ENCODE results near the gene LYPD6B.

The LYPD6B gene

DNA sequence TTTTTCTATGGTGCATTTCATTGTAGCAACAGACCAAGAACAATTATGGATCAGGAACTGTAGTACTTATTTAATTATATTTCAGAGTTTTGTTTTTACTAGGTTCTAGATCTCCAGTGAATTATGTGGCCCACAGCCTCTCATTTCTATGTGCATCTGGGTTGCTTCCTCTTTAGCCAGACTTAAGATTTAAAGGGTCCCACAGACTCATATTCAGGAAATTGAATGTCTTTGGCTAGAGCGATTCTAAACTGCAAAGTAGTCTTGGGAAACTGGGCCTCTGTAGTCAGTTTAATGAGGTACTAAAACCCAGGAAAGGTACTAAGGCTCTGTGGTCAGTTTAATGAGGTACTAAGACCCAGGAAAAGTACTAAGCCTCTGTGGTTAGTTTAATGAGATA, 94.4 kb downstream of the LYPD6B start:
- DNase-seq: no peak

GRCh38 chr2:149134335-149134923, 95.9 kb downstream of the LYPD6B start:
- DNase-seq: no peak

DNA sequence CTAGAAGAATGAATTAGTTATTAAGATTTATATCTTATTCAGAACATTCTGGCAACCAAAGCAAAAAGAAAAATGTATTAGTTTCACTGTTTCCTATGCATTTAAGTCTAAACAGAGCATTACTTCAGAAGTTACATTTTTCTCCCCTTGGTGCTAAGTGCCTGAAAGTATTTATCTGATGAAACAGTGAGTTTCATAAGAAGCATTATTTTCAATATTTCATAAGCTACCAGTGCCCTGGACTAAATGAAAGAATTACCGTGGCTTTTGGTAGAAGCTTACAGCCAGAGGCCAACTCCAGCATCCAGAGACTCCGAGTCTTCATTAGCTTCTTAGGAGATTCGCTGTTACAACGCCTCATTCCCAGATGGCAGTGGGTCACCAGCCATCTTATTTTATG, 97.6 kb downstream of the LYPD6B start:
- no peak for DNase-seq

DNA sequence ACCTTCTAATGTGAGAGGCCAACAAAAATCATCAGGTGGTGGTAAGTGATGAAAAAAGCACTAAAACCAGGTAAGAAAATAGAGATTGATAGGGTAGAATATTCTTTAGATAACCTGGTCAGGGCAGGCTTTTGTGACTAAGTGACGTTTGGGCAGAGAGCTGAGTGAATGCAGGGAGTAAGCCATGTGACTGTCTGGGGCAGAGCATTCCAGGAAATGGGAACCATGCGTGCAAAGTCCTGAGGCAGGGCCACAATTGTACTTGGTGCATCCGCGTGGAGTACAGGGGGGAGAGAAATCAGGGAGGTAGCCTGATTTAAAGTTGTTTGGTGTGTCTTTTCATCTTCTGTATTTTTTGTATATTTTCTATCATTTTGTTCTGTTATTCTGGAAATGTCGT, 102.5 kb downstream of the LYPD6B start:
- no peak for DNase-seq

GRCh38 chr2:149143734-149144133, 105.2 kb downstream of the LYPD6B start:
- DNase-seq: no peak

DNA sequence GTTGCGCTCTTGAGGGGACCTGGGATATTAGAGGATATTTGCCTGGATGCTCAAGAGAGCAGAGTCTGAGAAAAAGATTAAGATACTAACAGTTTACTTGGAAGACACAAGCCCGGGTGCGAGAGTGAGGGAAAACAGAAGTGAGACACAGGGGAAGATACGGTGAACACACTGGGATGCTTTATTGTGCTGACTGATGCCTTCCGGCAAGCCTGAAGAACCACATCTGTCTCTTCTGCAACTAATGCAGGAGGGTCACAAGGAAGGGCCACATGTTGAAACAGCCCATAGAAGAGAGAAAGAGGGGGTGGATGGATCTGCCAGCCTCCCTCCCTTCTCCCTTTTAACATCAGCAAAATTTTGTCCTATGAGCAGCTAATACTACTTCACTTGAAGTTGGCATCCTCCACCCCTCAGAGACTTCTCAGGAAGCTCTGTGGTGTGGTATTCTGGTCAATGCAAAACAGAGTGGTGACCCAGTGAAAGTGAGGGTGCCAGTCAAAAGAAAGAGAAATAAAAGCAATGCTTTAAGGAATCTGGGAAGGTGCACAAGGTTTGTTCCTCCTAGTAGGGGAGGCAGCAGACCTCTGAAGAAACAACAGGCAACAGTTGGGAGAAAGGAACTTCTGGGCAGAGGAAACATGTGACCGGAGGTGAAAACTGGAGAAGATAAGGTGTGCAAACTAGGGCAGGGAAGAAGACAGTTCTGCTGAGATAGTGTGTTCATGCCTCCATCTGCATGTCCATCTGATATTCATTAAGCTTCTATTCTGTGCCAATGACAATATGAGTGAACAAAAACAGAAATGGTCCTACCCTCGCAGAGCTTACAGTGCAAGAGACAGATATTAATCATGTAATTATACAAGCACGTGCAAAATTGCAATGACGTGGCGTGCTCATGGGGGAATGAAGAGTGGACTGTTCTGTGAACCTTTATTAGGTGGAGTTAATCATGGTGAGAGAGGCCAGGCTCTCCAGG, 107.1 kb downstream of the LYPD6B start:
- DNase-seq: no peak

- no peak for DNase-seq
These were observed 108.4 kb downstream of the LYPD6B start for GRCh38 chr2:149146876-149147275.

GRCh38 chr2:149148194-149149006, 109.9 kb downstream of the LYPD6B start:
- DNase-seq: no peak

DNA sequence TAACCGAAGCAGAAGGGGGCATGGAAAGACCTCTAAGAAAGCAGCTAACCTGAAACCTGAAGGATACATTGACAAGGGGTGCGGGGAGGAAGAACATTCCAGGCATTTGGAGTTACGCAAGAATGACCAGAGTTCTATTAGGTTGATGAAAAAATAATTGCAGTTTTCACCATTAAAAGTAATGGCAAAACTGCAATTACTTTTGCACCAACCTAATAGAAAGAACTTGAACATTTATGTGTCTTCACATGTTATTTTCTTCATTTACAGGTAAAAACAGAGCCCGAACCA, 110.5 kb downstream of the LYPD6B start:
- no peak for DNase-seq

- no peak for DNase-seq
These were observed 114.0 kb downstream of the LYPD6B start for GRCh38 chr2:149152469-149152953.

DNA sequence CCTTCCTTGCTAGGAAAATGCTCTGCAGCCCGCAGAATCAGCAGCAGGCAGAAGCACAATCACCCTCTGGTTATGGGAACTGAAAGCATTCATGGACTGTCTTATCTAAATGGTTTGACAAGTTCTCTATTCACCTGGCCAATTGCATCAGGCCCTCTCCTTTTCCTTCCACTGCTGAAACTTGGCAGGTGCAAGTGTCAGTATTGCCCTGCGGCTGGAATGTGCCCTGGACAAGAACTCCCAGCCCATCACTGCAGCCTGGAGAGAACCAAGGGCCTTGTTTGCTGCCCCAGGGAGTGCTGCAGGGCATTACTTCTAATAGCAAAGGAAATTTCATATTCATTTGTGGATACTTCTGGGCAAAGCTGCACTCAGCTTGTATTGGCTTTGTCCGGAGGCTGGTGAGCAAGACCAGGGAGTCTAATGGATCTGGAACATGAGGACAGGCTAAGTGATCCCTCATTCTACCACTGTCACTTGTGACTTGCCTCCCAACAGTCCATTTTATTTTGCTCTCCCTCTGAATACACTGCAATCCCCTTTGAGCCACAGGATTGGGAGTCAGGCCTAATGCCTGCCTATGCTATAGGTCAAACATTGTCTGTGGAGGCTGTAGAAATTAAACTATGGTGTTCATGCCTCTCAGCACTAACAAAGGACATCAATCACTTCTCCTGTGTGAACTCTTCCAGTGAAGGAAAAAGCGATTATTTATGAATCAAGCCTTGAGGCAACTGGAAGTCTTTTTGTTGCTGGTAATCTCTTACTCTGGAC, 116.9 kb downstream of the LYPD6B start:
- no peak for DNase-seq

GRCh38 chr2:149155988-149156387, 117.5 kb downstream of the LYPD6B start:
- DNase-seq: no peak

DNA sequence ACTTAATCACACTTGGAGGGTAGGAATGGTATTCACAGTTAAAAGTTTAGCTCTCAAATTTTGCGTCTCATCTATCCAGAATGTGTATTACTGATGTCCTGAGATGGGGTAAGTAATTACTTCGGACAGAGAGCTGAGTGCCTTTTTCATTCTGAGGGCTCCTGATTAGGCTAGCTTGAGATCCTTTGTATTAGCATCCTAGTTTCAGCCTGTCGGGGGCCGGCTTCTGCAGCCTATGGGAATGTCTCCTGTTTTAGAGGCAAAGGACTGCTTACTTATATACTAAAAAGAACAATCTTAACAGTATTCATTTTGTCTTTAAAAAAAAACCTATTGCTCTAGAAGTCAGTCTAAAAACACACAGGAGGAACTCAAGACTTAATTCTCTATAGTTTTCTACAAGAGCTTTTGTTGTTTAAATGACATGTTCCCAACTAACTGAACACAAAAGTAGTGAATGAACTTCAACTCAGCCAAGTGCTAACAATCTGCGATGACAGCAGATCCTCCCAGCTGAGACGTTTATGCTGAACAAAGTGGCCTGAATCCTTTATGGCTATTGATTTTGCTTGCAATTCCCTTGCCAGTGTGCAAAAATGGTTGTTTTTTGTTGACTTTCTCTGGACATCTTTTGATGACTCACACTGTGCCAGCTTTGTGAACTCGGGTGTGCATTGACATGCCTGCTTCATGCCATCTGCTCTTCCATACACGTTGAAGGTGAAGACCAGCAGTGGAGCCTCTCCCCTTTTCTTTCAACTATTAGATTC, 118.7 kb downstream of the LYPD6B start:
- no peak for DNase-seq

DNA sequence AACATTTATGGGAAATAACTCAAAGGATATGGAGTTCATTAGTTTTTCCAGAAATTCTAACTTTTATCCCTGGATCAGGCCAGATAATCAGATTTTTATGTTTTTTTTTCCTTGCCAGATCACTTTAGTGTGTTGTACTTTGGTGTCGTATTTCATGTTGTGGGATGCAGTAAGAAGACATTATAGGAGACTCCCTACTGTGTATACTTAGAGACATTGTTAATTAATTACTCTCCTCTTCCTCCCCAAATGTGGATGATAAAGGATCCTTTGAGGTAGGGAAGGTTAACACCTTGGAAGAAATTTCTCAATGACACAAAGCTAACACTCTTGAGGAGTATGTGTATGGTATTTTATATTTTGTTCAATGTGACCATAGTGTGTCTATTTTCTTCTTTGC, 120.5 kb downstream of the LYPD6B start:
- DNase-seq: no peak

DNA sequence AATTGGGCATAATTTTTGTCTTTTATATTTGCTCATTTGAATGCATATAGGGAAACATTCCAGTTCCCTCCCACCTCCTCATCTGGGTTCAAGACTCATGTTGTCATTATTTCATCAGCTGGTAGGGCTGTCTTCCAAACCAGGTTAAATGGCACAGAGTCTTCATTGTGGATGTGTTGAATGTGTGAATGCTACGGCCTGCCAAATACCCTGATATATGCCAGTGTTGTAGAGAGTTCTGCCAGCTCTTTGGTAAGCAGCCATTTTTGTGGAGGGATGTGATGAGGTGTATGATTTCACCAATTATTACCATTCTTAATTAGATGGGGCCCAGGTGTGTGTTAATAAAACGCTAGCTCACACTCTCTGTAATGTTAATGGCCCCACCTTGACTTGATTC, 121.7 kb downstream of the LYPD6B start:
- no peak for DNase-seq

- no peak for DNase-seq
These were observed 122.3 kb downstream of the LYPD6B start for GRCh38 chr2:149160701-149161217.

- no peak for DNase-seq
These were observed 123.2 kb downstream of the LYPD6B start for GRCh38 chr2:149161481-149162225.

DNA sequence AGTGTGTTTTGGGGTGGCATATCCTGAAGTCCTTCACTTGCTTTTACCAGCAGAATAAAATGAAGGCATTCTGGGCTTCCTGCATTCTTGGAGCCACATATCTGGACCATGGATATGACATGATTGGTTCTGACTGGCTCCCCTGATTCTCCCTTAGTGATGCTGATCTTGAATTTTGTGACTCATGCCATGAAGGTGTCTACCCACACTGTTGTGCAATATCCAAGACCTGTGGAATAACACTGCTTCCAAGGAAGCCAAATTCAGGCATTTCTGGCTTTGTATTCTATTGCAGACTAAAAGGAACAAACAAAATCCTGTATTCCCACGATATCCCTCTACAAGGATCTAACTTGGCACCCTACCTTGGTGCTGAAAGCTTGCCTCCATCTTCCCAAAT, 125.8 kb downstream of the LYPD6B start:
- no peak for DNase-seq

GRCh38 chr2:149164827-149165226, 126.3 kb downstream of the LYPD6B start:
- no peak for DNase-seq

- peak; percentile 64 for DNase-seq
These were observed 128.7 kb downstream of the LYPD6B start for GRCh38 chr2:149167001-149167780.

All from activated effector memory CD4-positive, alpha-beta T cell treated with anti-CD3 and anti-CD28 coated beads, Interleukin-2, amount 50 U/mL, for 16 hours (primary cell).